Measurements from ENCODE around the gene SRGAP3.

The SRGAP3 gene

GRCh38 chr3:9251055-9251786 is 1.8 kb upstream of the SRGAP3 start:
- DNase-seq: no peak

DNA sequence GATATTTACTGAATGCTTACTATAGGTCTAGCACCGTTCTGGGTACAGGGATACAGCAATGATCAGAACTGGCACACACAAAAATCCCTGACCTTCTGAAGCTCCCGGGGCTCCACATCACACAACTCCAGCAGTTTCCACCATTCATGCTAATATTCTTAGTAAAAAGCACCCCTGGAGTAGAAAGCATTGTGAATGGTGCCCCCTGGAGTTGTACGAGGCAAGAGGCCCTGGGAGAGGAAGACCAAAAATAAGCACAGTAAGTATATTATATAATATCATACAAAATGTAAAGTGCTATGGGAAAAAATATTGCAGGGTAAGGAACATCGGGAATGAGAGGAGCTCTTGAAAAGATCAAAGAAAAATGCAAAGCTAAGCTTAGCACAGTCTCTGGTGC is 790 bp upstream of the SRGAP3 start:
- no peak for DNase-seq

DNA sequence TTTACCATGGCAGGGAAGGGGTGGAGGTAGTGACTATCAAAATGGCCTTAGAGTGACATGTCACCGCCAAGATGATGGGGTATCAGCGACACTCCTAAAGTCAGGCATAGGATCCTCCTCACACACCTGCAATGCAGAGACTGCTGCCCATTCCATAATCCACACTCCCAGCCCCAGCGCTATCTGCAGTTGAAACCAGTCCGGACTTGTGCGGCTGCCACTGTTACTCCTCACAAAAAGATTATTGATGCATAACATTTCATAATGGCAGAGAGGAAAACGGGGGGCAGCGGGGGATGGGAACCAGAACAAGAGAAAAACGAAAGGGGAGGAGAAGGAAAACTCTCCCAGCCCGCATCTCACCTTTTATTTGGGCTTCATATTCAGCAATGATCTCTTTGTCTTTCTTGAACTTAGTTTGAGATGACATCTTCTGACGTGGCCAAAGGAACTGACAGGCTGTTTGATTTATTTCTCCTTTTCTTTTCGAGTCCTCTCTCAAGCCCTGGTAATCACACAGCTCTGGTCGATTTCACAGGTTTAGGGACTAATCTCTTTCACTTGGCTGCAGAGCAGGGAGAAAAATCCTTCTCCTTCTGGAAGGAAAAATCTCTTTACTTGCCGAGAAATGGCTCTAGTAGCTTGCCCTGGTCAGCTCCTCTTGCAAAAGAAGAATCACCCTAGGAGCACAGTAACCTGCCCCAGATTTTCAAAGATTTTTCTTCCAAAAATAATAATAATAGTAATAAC is 749 bp downstream of the SRGAP3 start:
- no peak for DNase-seq

DNA sequence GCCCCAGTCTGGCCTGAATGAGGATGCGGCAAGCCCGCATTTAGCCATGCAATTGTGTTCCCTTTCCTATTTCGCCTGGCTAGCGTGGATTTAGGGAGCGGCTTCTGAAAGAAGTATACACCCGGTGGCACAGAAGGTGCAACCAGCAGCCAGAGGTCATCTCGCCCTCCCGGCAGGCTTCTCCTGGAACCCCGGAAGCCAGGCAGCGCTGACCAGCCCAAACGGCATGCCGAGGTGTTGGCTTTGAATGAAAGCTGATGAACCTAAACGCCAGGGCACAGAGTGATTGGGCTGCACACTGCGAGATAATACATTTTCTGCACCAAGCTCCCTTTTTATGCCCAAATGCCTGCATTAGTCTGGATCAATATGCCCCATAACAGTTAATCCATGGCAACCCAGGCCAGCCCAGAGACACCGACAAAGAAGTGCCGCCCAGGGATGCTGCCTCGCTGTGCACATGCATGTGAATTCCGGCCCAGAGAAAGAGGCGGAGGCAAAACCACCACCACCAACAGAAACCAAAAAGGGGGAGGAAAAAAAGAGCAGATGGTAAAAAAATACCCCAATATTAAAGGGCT is 1.4 kb downstream of the SRGAP3 start:
- DNase-seq: no peak

DNA sequence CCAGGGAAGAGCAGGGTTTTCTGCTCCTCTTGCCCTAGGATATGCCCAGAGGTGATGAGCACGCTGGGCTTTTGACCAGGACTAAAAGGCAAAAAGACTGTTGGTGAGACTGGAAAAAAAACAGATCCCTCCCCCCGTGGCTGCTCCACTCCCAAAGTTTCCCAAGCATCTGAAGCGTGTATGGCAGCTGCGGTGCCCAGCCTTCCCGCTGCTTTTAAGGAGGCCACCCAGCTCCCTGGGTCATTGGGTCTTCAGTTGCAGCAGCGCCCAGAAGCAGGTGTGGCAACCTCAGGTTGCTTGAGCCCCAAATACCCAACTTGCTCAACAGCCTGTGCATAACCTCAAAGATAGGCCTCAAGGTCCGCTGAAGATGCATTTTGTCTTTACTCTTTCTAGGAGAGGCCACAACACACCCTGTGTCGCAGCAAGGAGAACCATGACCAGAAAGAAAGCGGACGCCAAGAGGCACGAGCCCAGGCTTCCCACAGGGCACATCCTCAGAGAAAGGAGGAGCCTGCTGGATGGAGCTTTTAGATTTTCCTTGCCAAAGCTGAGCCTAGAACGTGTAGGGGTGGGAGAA is 2.0 kb downstream of the SRGAP3 start:
- DNase-seq: no peak

DNA sequence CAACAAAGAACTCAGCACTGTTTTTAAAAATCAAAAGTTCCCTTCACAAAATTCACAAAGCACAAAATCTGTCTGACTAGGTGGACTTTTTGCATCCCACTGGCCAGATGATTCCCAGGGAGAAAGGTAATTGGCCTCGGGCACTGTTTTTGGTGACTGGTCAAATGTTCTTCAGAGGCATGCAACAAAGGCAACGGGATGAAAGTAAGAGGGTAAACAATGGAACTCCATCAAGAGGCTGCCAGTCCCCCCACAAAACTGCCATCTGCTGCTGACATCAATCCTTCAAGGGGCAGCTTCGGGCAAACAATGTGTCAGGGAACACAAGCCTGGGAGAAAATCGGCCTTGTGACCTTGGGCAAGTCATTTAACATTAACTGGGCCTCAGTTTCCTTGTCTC is 3.3 kb downstream of the SRGAP3 start:
- DNase-seq: no peak

- DNase-seq: no peak
Measured at GRCh38 chr3:9244495-9245183, 4.8 kb downstream of the SRGAP3 start.

DNA sequence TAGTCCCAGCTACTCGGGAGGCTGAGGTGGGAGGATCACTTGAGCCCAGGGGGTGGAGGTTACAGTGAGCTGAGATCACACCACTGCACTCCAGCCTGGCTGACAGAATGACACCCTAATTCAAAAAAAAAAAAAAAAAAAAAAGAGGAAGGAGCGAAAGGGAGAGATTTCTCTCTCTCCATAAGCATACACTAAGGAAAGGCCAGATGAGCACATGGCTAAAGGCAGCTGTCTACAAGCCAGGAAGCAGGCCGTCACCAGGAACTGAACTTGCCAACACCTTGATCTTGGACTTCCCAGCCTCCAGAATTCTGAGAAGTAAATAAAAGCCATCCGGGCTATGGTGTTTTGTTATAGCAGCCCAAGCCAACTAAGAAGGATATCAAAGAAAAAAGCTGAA is 7.5 kb downstream of the SRGAP3 start:
- no peak for DNase-seq

DNA sequence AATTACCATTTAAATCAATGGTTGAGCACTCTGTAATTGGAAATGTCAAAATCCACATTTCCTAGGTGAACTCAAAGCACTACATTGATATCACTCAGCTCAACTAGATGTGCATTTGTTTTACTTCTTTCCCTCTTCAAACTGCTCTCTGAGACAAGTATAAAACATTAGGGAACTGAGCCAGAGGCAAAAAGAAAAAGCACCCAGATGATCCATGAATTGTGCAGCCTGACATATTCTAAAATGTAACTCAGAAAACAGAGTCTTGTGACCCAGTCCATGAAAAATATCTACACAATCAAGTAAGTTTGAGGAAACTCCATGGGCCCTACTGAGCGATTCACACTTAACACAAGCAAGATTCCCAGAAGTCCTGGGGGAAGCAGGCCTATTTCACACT is 9.8 kb downstream of the SRGAP3 start:
- no peak for DNase-seq

- no peak for DNase-seq
Measured at GRCh38 chr3:9238721-9239295, 10.6 kb downstream of the SRGAP3 start.

GRCh38 chr3:9238276-9238675 is 11.2 kb downstream of the SRGAP3 start:
- DNase-seq: no peak

DNA sequence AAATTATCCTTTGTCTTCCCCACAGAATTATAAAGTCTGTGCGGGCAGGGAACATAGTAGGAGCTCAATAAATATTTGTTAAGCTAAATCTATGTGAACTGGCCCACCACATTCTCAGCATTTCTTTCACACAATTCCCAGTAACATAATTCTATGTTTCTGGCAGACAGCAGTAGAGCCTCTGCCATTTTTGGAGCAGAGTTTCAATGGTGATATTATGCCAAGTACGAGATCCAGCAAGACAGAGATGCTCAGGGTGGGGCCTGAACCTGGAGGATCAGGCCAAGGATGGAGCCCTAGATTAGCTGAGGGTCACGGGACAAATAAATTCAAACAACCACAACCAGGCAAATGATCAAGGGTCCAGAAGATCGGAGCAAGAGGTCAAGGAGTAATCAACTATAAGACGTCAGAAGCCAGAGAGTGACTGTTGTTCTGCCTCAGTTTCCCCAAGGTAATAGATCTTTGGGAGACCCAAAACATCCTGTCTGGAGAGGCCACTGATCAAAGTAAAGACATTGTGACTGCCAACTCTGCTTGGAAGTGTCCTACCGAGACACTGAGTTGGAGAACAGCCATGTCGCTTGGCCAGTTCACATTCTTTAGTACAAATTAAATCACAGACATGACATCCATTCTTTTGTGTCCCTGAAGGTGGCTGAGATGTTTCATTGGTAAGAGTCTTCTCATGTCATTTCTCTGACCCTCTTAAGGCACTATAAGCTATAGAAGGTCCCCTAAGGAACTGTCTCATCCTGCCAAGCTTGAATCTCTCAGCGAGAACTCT is 15.4 kb downstream of the SRGAP3 start:
- no peak for DNase-seq

GRCh38 chr3:9233101-9233500 is 16.3 kb downstream of the SRGAP3 start:
- DNase-seq: no peak

DNA sequence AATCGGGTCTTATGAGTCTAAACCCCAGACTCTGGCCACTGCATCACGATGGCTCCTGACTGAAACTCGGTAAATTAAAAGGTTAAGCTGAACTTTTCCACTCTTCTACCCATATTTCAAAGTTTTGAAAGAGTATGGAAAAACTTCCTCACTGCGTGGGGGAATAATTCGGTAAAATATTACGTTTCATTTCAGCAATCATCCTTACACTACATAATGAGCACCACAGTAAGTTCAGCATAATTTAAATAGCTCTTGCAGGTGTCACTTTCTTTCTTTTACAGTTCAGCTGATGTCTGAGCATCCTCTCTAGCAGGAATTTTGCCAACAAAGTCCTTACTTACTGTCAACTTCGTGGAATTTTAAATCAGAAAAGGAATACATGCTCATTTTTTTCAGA is 17.5 kb downstream of the SRGAP3 start:
- DNase-seq: no peak

GRCh38 chr3:9231471-9231870 is 18.0 kb downstream of the SRGAP3 start:
- no peak for DNase-seq

GRCh38 chr3:9231006-9231405 is 18.4 kb downstream of the SRGAP3 start:
- no peak for DNase-seq

- DNase-seq: no peak
Measured at GRCh38 chr3:9230596-9230995, 18.9 kb downstream of the SRGAP3 start.

- DNase-seq: no peak
Measured at GRCh38 chr3:9229879-9230278, 19.6 kb downstream of the SRGAP3 start.

GRCh38 chr3:9229325-9229724 is 20.1 kb downstream of the SRGAP3 start:
- no peak for DNase-seq

DNA sequence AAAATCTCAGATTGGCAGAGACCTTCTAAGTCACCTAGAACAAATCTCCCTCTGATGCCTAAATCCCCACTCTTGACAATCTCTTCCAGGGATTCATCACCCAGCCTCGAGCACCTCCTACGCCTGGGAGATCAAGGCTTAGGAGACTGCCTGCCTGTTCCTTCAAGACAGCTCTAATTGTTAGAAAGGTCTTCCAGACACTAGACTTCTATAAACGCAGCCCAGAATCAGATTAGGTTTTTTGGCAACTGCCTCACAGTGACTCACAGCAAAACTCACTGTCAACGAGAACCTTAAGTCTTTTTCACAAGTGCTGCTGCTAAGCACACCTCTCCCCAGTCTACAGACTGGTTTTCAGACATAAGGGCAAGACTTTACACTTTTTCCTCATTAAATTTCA is 23.1 kb downstream of the SRGAP3 start:
- DNase-seq: no peak

DNA sequence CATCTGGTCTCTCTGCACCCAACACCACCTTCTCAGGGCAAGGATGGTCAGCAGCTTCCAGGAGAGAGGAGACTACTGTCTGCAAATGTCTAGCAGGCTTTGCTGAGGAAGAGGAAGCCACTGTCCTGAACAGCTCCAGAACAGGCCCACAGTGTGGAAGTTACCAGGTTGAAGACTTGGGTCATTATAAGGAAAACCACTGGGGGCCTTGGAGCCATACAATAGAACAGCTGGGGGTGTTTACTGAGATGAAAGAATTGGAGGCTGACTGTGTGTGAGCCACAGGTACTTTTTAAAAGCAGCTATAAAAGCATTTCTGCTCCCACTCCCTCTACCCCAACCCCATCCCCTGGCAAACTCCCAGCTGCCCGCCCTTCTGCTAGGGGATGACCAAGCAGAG is 24.2 kb downstream of the SRGAP3 start:
- DNase-seq: no peak

DNA sequence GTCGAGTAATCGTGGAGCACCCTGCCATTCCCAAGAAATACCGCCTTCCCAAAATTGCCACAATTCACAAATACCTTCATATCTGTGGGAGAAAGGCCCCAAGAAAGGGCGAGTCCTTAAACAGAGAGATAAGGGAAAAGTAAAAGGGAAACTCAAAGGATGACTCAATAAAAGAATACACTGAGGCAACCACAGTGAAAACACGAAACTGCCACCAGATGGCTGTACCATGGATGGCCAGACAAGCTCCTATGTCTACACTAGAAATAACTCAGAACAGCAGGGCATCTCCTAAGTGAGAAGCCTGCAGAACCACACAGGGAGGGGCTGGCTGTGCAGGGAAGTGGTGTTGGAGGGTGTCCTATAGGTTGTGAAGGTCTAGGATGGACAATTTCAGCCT is 25.0 kb downstream of the SRGAP3 start:
- no peak for DNase-seq
